Upper lobe of left lung (tissue), 6 donors: Measurements from ENCODE around the gene TAS2R60. TPM values are rescaled to one million over a fixed set of nuclear protein-coding genes. Genes with fewer than 3 reads are reported as not detected.
A peak's percentile ranks its signal among the peaks of the same experiment; 100 is the strongest.

ENCODE experiments used
- ATAC-seq, 2 donors: fragments of 200-7000 bp; cut with Tn5 transposase; one replicate each; pipeline ENCODE4 v1.9.1; 2022; ENCODE audit warnings: mild to moderate bottlenecking in 2 of 2, moderate library complexity in 2 of 2; ENCODE audit not compliant: low FRiP score in 2 of 2
- DNase-seq, 2 donors: peaks; one replicate each; pipeline ENCODE4 v3.0.0-alpha.2; 2019 to 2020
- H3K27ac ChIP-seq, 4 donors: fragments of 200-600 bp; sonication (generic); one replicate each; pipeline ENCODE4 v1.5.1; 2016 to 2019
- H3K27me3 ChIP-seq, 4 donors: fragments of 200-600 bp; sonication (generic); one replicate each; pipeline ENCODE4 v1.5.1; 2017 to 2019
- H3K36me3 ChIP-seq, 4 donors: fragments of 200-600 bp; sonication (generic); one replicate each; pipeline ENCODE4 v1.5.1; 2016 to 2019
- H3K4me1 ChIP-seq, 4 donors: fragments of 200-600 bp; sonication (generic); one replicate each; pipeline ENCODE4 v1.5.1; 2018 to 2019
- H3K4me3 ChIP-seq, 4 donors: fragments of 200-600 bp; sonication (generic); one replicate each; pipeline ENCODE4 v1.5.1; 2017 to 2019; ENCODE audit warnings: mild to moderate bottlenecking in 2 of 4, moderate library complexity in 1 of 4
- H3K9me3 ChIP-seq, 4 donors: fragments of 200-600 bp; sonication (generic); one replicate each; pipeline ENCODE4 v1.5.1; 2018 to 2019
- EP300 ChIP-seq, 4 donors: sonication (generic); formaldehyde crosslinking; IDR thresholded peaks; one replicate each; pipeline ENCODE4 v1.5.1; 2017; ENCODE audit warnings: antibody characterized with exemption in 4 of 4, control low read depth in 2 of 4
- POLR2A ChIP-seq, 4 donors: fragments of 450-650 bp; IDR thresholded peaks; one replicate each; pipeline ENCODE4 v1.5.1; 2016 to 2017; ENCODE audit warnings: antibody characterized with exemption in 4 of 4, mild to moderate bottlenecking in 2 of 4
- POLR2AphosphoS5 ChIP-seq, 2 donors: sonication (generic); formaldehyde crosslinking; IDR thresholded peaks; one replicate each; pipeline ENCODE4 v1.5.1; 2017; ENCODE audit warnings: antibody characterized with exemption in 2 of 2
- WGBS, 2 donors: methylation state at CpG; one replicate each; pipeline ENCODE4 v1.1.5; 2017 to 2018; 5-methylcytosine and 5-hydroxymethylcytosine counted together
- total RNA-seq, 6 donors: library from RNA; depleted of rRNA in 4 of 6; stranded (reverse); fragments of >200 nt in 4 of 6; gene quantifications; one replicate each; pipeline versions ENCODE4 v1.1.0 to v1.2.1, GENCODE V29; 2016 to 2021
- TF ChIP-seq, protein P1 (sequence below), 6 experiments: fragments of 450-650 bp in 4 of 6; fragments of 200-600 bp in 2 of 6; sonication (generic) in 2 of 6; IDR thresholded peaks; one replicate each; pipeline ENCODE4 v1.5.1; 2016 to 2019; ENCODE audit warnings: antibody characterized with exemption in 6 of 6
- donor health status: DM: no; HTN: no; CAD: no; lungs with moderate emphysema.
- donor health status: DM: no; HTN: yes; CAD: no; lungs with severe emphysema.

The TAS2R60 gene
- total RNA-seq, 6 donors from 2014 or later, result 0.83 to 3.1 (median 1.2) TPM; not detected in 3

DNA sequence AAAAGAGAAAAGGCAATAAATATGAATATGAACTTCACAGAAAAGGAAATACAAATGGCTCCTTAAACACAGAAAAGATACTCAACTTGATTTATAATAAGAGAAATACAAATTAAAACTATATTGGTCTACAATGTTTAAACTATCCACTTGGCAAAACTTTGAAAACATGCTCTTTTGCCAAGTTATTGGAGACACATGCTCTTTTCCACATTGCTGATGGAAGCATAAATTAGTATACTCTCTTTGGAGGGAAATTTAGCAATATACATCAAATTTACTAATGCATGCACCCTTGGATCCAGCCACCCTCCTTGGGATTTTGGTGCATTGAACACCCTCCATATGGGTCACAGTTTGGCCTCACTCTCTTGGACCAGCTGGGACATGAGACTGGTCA lies 7.9 kb downstream of the TAS2R60 start:
- TF ChIP-seq POLR2AphosphoS5 (IDR thresholded peaks at IDR 0.05) (no peak), POLR2A (IDR thresholded peaks at IDR 0.05) (no peak), EP300 (IDR thresholded peaks at IDR 0.05) (no peak)
- TF ChIP-seq, protein P1, sequence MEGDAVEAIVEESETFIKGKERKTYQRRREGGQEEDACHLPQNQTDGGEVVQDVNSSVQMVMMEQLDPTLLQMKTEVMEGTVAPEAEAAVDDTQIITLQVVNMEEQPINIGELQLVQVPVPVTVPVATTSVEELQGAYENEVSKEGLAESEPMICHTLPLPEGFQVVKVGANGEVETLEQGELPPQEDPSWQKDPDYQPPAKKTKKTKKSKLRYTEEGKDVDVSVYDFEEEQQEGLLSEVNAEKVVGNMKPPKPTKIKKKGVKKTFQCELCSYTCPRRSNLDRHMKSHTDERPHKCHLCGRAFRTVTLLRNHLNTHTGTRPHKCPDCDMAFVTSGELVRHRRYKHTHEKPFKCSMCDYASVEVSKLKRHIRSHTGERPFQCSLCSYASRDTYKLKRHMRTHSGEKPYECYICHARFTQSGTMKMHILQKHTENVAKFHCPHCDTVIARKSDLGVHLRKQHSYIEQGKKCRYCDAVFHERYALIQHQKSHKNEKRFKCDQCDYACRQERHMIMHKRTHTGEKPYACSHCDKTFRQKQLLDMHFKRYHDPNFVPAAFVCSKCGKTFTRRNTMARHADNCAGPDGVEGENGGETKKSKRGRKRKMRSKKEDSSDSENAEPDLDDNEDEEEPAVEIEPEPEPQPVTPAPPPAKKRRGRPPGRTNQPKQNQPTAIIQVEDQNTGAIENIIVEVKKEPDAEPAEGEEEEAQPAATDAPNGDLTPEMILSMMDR (IDR thresholded peaks at IDR 0.05), result no peak
- H3K27me3 ChIP-seq, result no peaks in the 10 kb centered on the region
- no peaks in the 10 kb centered on the region for H3K36me3 ChIP-seq
- H3K27ac ChIP-seq, result no peak overlapping the region
- H3K4me3 ChIP-seq, result no peak overlapping the region
- ATAC-seq (no peak), DNase-seq (no peak)
- no peaks in the 10 kb centered on the region for H3K9me3 ChIP-seq
- no peaks in the 10 kb centered on the region for H3K4me1 ChIP-seq

DNA sequence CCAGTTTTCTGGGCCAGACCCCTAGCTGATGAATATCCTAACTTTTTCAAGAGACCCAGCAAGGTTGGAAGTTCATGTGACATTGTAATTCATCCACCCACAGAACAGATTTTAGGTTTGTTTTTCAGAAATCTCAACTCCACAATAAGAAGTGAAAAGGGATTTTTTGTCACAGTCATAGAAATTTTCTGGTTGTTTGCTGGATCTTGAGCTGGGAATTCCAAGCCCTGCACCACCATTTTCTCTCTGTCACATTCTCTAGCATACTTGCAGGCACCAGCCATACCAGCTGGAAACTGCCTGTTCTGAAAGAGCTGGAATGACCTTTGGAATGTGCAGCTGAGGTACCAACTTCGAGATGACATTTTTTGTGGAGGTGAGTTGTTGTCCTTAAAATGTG lies 8.5 kb downstream of the TAS2R60 start:
- no peak for TF ChIP-seq EP300 (IDR thresholded peaks at IDR 0.05)
- TF ChIP-seq POLR2A (IDR thresholded peaks at IDR 0.05), result no peak
- TF ChIP-seq, protein P1 (IDR thresholded peaks at IDR 0.05), result no peak
- no peak for TF ChIP-seq POLR2AphosphoS5 (IDR thresholded peaks at IDR 0.05)
- DNase-seq (no peak), ATAC-seq (no peak)
- Histone ChIP-seq H3K36me3 (no peaks in the 10 kb centered on the region), H3K4me3 (no peak overlapping the region), H3K27me3 (no peaks in the 10 kb centered on the region), H3K4me1 (no peaks in the 10 kb centered on the region), H3K27ac (no peak overlapping the region), H3K9me3 (no peaks in the 10 kb centered on the region)
- WGBS, 2 donors, result 71 to 74% methylated on average over 1 of the region's 1 CpG

DNA sequence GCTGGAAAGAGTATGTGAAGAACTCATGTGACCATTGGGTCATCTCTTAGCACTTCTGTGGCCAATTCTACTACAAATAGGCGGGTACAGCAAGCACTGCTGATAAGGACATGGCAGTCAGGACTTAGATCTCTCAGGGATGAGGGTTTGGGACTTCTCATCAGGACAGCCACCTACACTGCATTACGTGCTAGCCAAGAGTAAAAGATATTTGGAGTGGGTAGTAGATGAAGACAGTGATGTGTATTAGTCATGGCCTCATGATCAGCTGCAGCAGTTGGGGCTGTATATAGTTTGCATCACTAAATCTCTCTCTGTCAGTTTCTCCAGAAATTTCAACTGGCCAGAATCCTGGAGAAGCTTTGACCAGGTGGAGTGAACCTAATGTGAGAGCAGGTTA lies 9.2 kb downstream of the TAS2R60 start:
- H3K27ac ChIP-seq, result no peak overlapping the region
- TF ChIP-seq, protein P1 (IDR thresholded peaks at IDR 0.05), result no peak
- no peak for TF ChIP-seq EP300 (IDR thresholded peaks at IDR 0.05)
- TF ChIP-seq POLR2AphosphoS5 (IDR thresholded peaks at IDR 0.05), result no peak
- no peak for TF ChIP-seq POLR2A (IDR thresholded peaks at IDR 0.05)

DNA sequence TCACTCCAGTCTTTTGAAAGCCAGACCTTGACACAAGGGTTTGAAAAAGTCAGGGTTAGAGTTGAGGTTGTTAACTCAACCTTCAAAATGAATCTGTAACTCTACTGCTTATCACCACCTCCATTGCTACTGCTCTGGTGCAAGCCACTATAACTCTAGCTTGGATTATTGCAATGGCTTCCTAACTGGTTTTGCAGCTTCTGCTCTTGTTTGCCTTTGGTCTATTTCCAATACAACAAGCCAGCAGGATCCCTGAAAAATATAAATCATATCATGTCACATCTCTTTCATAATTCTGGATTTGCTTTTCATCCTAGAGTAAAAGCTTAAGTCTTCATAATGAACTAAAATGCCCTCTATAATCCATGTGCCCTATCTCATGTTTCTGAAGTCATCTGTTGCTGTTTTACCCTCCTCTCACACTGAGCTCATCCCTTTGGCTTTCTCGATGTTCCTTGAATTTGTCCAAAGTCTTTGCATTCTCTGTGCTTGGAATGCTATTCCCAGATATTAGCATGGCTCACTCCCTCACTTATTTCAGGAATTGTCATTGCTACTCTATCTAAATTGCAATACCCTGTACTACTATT lies 10.9 kb downstream of the TAS2R60 start:
- DNase-seq (no peak), ATAC-seq (peak in 1 of 2 donors; percentile 31)
- TF ChIP-seq EP300 (IDR thresholded peaks at IDR 0.05) (no peak), POLR2A (IDR thresholded peaks at IDR 0.05) (no peak), POLR2AphosphoS5 (IDR thresholded peaks at IDR 0.05) (no peak)
- TF ChIP-seq, protein P1 (IDR thresholded peaks at IDR 0.05), result no peak
- Histone ChIP-seq H3K9me3 (no peaks in the 10 kb centered on the region), H3K27me3 (no peaks in the 10 kb centered on the region), H3K36me3 (no peaks in the 10 kb centered on the region), H3K27ac (no peak overlapping the region), H3K4me3 (no peak overlapping the region), H3K4me1 (no peaks in the 10 kb centered on the region)
- WGBS, 2 donors, result 75 to 83% methylated on average over 1 of the region's 1 CpG

More for the DNA sequence above, 9.2 kb downstream of the TAS2R60 start:
- Histone ChIP-seq H3K4me3 (no peak overlapping the region), H3K36me3 (no peaks in the 10 kb centered on the region), H3K4me1 (no peaks in the 10 kb centered on the region), H3K9me3 (no peaks in the 10 kb centered on the region), H3K27me3 (no peaks in the 10 kb centered on the region)
- DNase-seq (no peak), ATAC-seq (peak in 1 of 2 donors; percentile 29)
- WGBS, 2 donors, result 79 to 91% methylated on average over 2 of the region's 2 CpGs

DNA sequence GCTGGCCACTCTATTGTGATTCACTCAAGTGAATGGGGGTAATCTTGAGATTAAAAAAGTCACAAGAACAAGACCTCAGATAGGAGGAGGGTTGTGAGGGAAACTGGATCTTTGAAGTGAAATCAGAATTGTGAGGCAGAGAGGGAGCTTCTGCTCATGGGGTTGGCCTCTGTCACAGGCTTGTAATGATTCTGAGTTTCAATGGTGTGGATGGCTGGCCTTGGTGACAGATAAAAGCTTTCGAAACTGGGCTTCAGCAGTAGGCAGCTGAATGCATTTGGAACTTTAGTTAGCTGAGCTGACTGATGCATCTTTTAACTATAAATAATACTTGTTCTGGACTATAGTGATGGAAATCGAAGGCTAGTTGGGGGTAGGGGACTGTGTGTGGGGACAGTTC lies 12.2 kb downstream of the TAS2R60 start:
- no peaks in the 10 kb centered on the region for H3K9me3 ChIP-seq
- TF ChIP-seq POLR2A (IDR thresholded peaks at IDR 0.05) (no peak), POLR2AphosphoS5 (IDR thresholded peaks at IDR 0.05) (no peak), EP300 (IDR thresholded peaks at IDR 0.05) (no peak)
- TF ChIP-seq, protein P1 (IDR thresholded peaks at IDR 0.05), result no peak
- H3K27me3 ChIP-seq, result no peaks in the 10 kb centered on the region
- H3K4me1 ChIP-seq, result no peaks in the 10 kb centered on the region
- no peak overlapping the region for H3K27ac ChIP-seq
- ATAC-seq, result no peak
- no peak overlapping the region for H3K4me3 ChIP-seq
- DNase-seq, result no peak
- 78 to 85% methylated on average over 2 of the region's 2 CpGs for WGBS, 2 donors
- H3K36me3 ChIP-seq, result no peaks in the 10 kb centered on the region
